ENCODE data around the gene LGALS12. TPM values are rescaled to one million over a fixed set of nuclear protein-coding genes. Genes with fewer than 3 reads are reported as not detected.

Gene LGALS12
- total RNA-seq, 2 experiments from 2014 or later = not detected

DNA sequence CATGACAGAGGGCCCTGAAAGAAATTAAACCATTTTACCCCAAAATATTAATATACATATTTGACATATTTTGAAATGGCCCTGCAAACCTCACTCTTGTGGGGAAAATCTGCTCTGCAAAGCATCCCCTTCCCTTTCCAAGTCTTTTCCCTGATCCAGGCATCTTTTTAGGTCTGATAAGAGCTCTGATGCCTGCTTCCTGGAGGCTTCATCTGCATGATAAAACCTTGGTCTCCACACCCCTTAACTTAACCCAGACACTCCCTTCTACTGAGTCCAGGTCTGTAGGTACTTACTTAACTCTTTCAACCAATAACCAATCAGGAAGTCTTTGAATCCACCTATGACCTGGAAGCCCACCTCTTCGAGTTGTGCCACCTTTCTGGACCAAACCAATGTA, 1.8 kb upstream of the LGALS12 start:
- intact Hi-C loops (cut with micrococcal nuclease; ENCODE audit: unreplicated experiment) = no loop called here
- H3K4me3 ChIP-seq (ENCODE audit: low read depth, low read length, poor library complexity, severe bottlenecking) = no peak overlapping the region
- H3K9me2 ChIP-seq (ENCODE audit: insufficient read depth, low read length) = no peaks in the 10 kb centered on the region
- no peak for DNase-seq (ENCODE audit: low spot score)
- BruUV-seq (replicated peaks) = no TSS peak
- H4K20me1 ChIP-seq (ENCODE audit: insufficient read depth, low read length) = no peaks in the 10 kb centered on the region
- no peak for TF ChIP-seq EZH2phosphoT487 (IDR thresholded peaks at IDR 0.05; ENCODE audit: borderline replicate concordance, low read depth, low read length)
- TF ChIP-seq, protein P1, sequence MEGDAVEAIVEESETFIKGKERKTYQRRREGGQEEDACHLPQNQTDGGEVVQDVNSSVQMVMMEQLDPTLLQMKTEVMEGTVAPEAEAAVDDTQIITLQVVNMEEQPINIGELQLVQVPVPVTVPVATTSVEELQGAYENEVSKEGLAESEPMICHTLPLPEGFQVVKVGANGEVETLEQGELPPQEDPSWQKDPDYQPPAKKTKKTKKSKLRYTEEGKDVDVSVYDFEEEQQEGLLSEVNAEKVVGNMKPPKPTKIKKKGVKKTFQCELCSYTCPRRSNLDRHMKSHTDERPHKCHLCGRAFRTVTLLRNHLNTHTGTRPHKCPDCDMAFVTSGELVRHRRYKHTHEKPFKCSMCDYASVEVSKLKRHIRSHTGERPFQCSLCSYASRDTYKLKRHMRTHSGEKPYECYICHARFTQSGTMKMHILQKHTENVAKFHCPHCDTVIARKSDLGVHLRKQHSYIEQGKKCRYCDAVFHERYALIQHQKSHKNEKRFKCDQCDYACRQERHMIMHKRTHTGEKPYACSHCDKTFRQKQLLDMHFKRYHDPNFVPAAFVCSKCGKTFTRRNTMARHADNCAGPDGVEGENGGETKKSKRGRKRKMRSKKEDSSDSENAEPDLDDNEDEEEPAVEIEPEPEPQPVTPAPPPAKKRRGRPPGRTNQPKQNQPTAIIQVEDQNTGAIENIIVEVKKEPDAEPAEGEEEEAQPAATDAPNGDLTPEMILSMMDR (conservative IDR thresholded peaks at IDR 0.05; ENCODE audit: low read length) = no peak
- H3K4me1 ChIP-seq (ENCODE audit: insufficient read depth, low read length, poor library complexity, severe bottlenecking) = no peaks in the 10 kb centered on the region
- H3K27ac ChIP-seq (ENCODE audit: low read depth, low read length, poor library complexity, severe bottlenecking) = no peak overlapping the region
- H3K36me3 ChIP-seq (ENCODE audit: insufficient read depth, low read length) = no peaks in the 10 kb centered on the region
- H3K4me2 ChIP-seq (ENCODE audit: low read length) = no peak overlapping the region
- CTCF ChIA-PET (ENCODE audit: unreplicated experiment) = interaction anchor here (0.5 kb wide), 1 partner anchor 557 kb away, joined by 3 read pairs; no protein-coding TSS in a partner anchor
- H3K9me3 ChIP-seq (ENCODE audit: low read length) = peaks cover 9% of the 10 kb centered on the region; the same call in 1 of the 2 replicates
- no peak overlapping the region for H2AFZ ChIP-seq (ENCODE audit: low read length)
- POLR2A ChIA-PET = no interaction called here
- no peaks in the 10 kb centered on the region for H3K79me2 ChIP-seq (ENCODE audit: insufficient read depth, low read depth, low read length)

DNA sequence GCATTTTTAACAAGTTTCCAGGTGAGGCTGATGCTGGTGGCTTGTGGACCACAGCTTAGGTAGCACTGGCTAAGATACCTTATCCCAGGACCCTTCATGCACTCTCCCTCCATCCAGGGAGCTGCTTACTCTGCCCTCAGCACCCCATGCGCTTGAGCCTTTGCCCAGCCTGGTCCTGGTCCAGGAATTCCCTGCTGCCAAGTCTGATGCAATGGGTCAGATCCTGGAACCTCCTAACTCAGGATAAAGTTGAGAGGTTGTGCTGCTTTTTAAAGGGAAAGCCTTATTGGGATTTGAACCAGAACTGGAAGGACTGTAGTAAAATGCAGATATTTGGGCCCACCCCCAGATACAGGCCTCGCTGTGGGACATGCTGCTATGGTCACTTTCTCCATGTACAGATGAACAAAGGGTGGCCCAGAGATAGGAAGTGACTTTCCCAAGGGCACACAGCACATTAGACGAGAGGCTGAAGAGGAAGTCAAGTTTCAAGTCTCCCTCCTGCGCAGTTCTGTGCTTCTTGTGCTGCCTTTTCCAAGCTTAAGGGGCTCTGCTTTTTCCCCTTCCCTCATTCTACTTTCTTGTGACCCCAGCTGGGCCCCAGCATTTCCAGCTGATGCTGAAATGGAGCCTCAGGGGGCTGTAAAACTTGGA, 824 bp upstream of the LGALS12 start:
- no peaks in the 10 kb centered on the region for H3K79me2 ChIP-seq (ENCODE audit: insufficient read depth, low read depth, low read length)
- no TSS peak for BruUV-seq (replicated peaks)
- no peaks in the 10 kb centered on the region for H3K4me1 ChIP-seq (ENCODE audit: insufficient read depth, low read length, poor library complexity, severe bottlenecking)
- no peak for DNase-seq (ENCODE audit: low spot score)
- no peaks in the 10 kb centered on the region for H4K20me1 ChIP-seq (ENCODE audit: insufficient read depth, low read length)
- H3K27ac ChIP-seq (ENCODE audit: low read depth, low read length, poor library complexity, severe bottlenecking) = no peak overlapping the region
- no peak overlapping the region for H3K4me2 ChIP-seq (ENCODE audit: low read length)
- ChIA-PET POLR2A (no interaction called here), CTCF (ENCODE audit: unreplicated experiment) (no interaction called here)
- H3K9me2 ChIP-seq (ENCODE audit: insufficient read depth, low read length) = no peaks in the 10 kb centered on the region
- H3K4me3 ChIP-seq (ENCODE audit: low read depth, low read length, poor library complexity, severe bottlenecking) = no peak overlapping the region
- H3K9me3 ChIP-seq (ENCODE audit: low read length) = peaks cover 6% of the 10 kb centered on the region; the same call in 1 of the 2 replicates
- H3K36me3 ChIP-seq (ENCODE audit: insufficient read depth, low read length) = no peaks in the 10 kb centered on the region
- no peak for TF ChIP-seq EZH2phosphoT487 (IDR thresholded peaks at IDR 0.05; ENCODE audit: borderline replicate concordance, low read depth, low read length)
- TF ChIP-seq, protein P1 (conservative IDR thresholded peaks at IDR 0.05; ENCODE audit: low read length) = no peak
- H2AFZ ChIP-seq (ENCODE audit: low read length) = no peak overlapping the region
- intact Hi-C loops (cut with micrococcal nuclease; ENCODE audit: unreplicated experiment) = no loop called here

DNA sequence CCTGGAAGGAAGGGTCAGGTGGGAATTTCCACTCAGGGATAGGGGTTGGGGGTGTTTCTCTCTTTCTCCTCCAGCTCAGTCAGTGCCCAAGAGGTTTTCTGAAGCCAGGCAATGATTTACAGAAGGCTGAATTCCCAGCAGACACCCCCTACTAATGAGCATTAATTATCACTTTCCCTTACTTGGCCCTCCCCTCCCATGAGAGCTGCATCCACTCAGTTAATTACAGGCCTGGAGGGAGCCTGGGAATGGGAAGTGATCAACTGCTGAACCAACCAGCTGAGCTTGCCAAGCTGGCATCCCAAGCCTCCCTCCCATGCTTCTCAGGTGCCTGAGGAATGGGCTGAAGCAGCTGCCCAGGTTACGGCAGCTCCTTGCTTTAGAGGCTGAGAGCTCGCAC, 992 bp downstream of the LGALS12 start:
- H2AFZ ChIP-seq (ENCODE audit: low read length) = no peak overlapping the region
- POLR2A ChIA-PET = interaction anchor here (0.7 kb wide), 1 partner anchor 55 kb away, joined by 4 read pairs; no protein-coding TSS in a partner anchor
- no peak overlapping the region for H3K4me2 ChIP-seq (ENCODE audit: low read length)
- H3K4me1 ChIP-seq (ENCODE audit: insufficient read depth, low read length, poor library complexity, severe bottlenecking) = no peaks in the 10 kb centered on the region
- no peak for TF ChIP-seq EZH2phosphoT487 (IDR thresholded peaks at IDR 0.05; ENCODE audit: borderline replicate concordance, low read depth, low read length)
- TF ChIP-seq, protein P1 (conservative IDR thresholded peaks at IDR 0.05; ENCODE audit: low read length) = no peak
- BruUV-seq (replicated peaks) = no TSS peak
- H3K27ac ChIP-seq (ENCODE audit: low read depth, low read length, poor library complexity, severe bottlenecking) = no peak overlapping the region
- H3K9me2 ChIP-seq (ENCODE audit: insufficient read depth, low read length) = no peaks in the 10 kb centered on the region
- no peak for DNase-seq (ENCODE audit: low spot score)
- H4K20me1 ChIP-seq (ENCODE audit: insufficient read depth, low read length) = no peaks in the 10 kb centered on the region
- no peak overlapping the region for H3K4me3 ChIP-seq (ENCODE audit: low read depth, low read length, poor library complexity, severe bottlenecking)
- CTCF ChIA-PET (ENCODE audit: unreplicated experiment) = no interaction called here
- no peaks in the 10 kb centered on the region for H3K79me2 ChIP-seq (ENCODE audit: insufficient read depth, low read depth, low read length)
- intact Hi-C loops (cut with micrococcal nuclease; ENCODE audit: unreplicated experiment) = no loop called here
- H3K9me3 ChIP-seq (ENCODE audit: low read length) = no peaks in the 10 kb centered on the region
- no peaks in the 10 kb centered on the region for H3K36me3 ChIP-seq (ENCODE audit: insufficient read depth, low read length)

All from OCI-LY7 (cell line).